RWPE1 (cell line): Measurements from ENCODE around the gene WWOX.

Source experiments
- CTCF ChIA-PET: fragments of 350-600 bp; sonication (Branson Sonifier 250); formaldehyde crosslinking; extraction: SDS; loops from one replicate; lab custom pipeline; 2021; lab: Yijun Ruan, JAX
- POLR2A ChIA-PET: fragments of 400-600 bp; formaldehyde crosslinking; extraction: SDS; loops from one replicate; lab custom pipeline; 2020; ENCODE audit warnings: antibody characterized with exemption; ENCODE audit not compliant: low non-redundant PET; lab: Yijun Ruan, JAX
- DNase-seq: peaks from one replicate; pipeline ENCODE4 v3.0.0; 2012; ENCODE audit warnings: low spot score
- H3K27ac ChIP-seq: fragments of 450-650 bp; 2 replicates; pipeline ENCODE4 v1.5.1; 2017
- CTCF ChIP-seq: fragments of 450-650 bp; conservative IDR thresholded peaks from 2 replicates; pipeline ENCODE4 v1.5.1; 2017; ENCODE audit warnings: low read depth, mild to moderate bottlenecking

Gene WWOX

GRCh38 chr16:79185711-79186110 lies 1086.3 kb downstream of the WWOX start:
- TF ChIP-seq CTCF = no peak
- ChIA-PET CTCF (no interaction called here), POLR2A (no interaction called here)
- no peak overlapping the region for H3K27ac ChIP-seq
- DNase-seq = no peak

- H3K27ac ChIP-seq = no peak overlapping the region
- ChIA-PET CTCF (no interaction called here), POLR2A (no interaction called here)
- no peak for DNase-seq
- TF ChIP-seq CTCF = no peak
These were observed 1086.7 kb downstream of the WWOX start for GRCh38 chr16:79186196-79186595.

DNA sequence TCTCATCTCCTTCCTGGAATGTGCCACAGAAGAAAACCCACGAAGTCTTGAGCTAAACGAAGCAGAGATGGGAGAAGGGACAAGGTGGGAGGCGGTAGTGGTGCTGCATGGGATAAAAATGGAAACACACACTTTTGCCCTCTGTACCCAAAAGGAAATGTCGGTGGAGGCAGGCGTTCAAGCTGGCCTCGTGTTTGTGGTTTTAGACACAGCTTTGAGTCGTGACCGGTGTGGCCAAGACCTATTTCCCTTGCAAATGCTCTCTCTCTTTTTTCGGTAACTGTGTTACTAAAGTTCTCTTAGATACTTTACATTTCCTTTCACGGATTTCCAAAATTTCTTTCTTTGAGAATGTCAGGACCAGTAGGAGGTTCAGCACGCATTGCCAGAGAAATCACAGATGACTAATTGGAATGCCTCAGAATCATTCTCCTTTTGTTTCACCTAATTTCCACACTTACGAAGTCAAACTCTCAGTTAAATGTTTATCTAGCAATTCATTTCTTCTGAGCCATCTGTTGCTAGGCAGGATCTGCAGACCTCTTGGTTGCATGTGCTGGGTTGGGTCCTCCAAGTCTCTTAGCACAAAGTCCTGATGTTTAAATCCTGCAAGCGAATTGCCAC lies 1088.8 kb downstream of the WWOX start:
- ChIA-PET POLR2A (no interaction called here), CTCF (no interaction called here)
- TF ChIP-seq CTCF = no peak
- no peak for DNase-seq
- no peak overlapping the region for H3K27ac ChIP-seq

DNA sequence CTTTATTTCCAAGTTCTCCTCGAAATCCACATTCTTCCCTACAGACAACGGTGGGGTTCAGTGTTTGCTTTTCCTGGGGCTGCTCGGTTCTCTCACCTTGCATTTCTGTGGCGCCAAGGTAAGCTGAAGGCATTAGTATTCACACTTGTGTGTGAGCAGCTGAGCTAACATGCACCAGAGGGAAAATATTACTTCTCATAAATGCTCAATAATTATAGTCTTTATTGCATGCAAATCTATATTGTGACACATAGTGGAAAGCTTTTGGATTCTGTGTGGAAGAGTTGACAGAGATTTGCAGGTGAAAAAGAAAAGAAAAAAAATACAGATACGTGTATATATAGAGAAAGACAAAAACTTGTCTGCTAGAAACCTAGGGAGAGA lies 1089.3 kb downstream of the WWOX start:
- CTCF ChIA-PET = no interaction called here
- DNase-seq = no peak
- POLR2A ChIA-PET = no interaction called here

DNA sequence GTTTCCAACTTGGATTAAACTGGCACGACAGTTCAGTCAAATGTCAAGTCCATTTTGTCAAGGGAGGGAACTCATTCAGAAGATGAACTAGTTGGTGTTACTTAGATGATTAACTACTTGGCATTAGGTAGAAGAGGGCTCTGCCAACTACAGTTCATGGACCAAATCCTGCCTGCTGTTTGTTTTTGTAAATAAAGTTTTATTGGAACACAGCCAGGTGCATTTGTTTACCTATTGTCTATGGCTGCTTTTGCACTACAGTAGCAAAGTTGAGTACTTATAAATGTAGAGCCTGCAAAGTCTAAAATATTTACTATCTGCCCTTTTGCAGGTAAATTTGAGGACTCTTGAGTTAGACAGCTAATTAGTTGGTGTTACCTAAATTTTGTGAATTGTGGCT lies 1091.1 kb downstream of the WWOX start:
- DNase-seq = no peak
- H3K27ac ChIP-seq = no peak overlapping the region
- CTCF ChIA-PET = no interaction called here
- POLR2A ChIA-PET = no interaction called here
- TF ChIP-seq CTCF = no peak

More for the DNA sequence above, 1089.3 kb downstream of the WWOX start:
- no peak for TF ChIP-seq CTCF
- no peak overlapping the region for H3K27ac ChIP-seq

- POLR2A ChIA-PET = no interaction called here
- CTCF ChIA-PET = interaction anchor here (0.6 kb wide), 1 partner anchor 755 kb away, joined by 4 read pairs; no protein-coding TSS in a partner anchor
These were observed 1092.5 kb downstream of the WWOX start for GRCh38 chr16:79191933-79192332.

More at GRCh38 chr16:79191933-79192332, 1092.5 kb downstream of the WWOX start:
- no peak overlapping the region for H3K27ac ChIP-seq
- DNase-seq = no peak
- TF ChIP-seq CTCF = no peak
